Tibial nerve (tissue), 3 donors: Measurements from ENCODE around the gene HJV.

Experiments used
- POLR2A ChIP-seq, 2 donors: fragments of 450-650 bp; IDR thresholded peaks; one replicate each; pipeline ENCODE4 v1.6.1; 2017; ENCODE audit warnings: antibody characterized with exemption in 2 of 2, mild to moderate bottlenecking in 2 of 2, moderate library complexity in 2 of 2
- TF ChIP-seq, protein P1 (sequence below), 5 experiments: fragments of 200-600 bp in 3 of 5; fragments of 450-650 bp in 2 of 5; sonication (generic) in 3 of 5; IDR thresholded peaks; one replicate each; pipeline ENCODE4 v1.5.1; 2016 to 2019; ENCODE audit warnings: antibody characterized with exemption in 5 of 5, mild to moderate bottlenecking in 3 of 5, moderate library complexity in 2 of 5

DNA sequence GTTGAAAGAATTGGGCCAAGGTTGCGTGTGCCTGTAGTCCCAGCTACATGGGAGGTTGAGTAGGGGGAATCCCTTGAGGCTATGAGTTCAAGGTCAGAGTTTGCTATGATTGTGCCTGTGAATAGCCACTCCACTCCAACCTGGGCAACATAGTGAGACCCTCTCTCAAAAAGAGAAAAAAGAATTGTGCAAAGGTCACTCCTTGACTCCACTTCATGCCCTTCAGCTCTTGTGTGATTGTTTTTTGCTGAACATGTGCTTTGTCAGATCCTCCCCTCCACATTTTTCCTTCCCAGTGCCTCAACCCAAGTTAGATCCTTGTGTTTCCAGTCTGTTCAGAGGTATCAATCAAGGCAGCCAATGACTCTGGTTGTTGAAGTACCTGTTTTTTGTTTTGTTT is 33.6 kb downstream of the HJV start:
- TF ChIP-seq POLR2A (IDR thresholded peaks at IDR 0.05) = no peak
- TF ChIP-seq, protein P1, sequence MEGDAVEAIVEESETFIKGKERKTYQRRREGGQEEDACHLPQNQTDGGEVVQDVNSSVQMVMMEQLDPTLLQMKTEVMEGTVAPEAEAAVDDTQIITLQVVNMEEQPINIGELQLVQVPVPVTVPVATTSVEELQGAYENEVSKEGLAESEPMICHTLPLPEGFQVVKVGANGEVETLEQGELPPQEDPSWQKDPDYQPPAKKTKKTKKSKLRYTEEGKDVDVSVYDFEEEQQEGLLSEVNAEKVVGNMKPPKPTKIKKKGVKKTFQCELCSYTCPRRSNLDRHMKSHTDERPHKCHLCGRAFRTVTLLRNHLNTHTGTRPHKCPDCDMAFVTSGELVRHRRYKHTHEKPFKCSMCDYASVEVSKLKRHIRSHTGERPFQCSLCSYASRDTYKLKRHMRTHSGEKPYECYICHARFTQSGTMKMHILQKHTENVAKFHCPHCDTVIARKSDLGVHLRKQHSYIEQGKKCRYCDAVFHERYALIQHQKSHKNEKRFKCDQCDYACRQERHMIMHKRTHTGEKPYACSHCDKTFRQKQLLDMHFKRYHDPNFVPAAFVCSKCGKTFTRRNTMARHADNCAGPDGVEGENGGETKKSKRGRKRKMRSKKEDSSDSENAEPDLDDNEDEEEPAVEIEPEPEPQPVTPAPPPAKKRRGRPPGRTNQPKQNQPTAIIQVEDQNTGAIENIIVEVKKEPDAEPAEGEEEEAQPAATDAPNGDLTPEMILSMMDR (IDR thresholded peaks at IDR 0.05) = no peak
